ENCODE data around the gene PROCA1. TPM values are rescaled to one million over a fixed set of nuclear protein-coding genes. Genes with fewer than 3 reads are reported as not detected.
A peak's percentile ranks its signal among the peaks of the same experiment; 100 is the strongest.
"Not testable (repeated sequence)": the region's sequence is repeated elsewhere in the genome, so short reads cannot be mapped to it uniquely, and the experiment has no call there.

Gene PROCA1
- total RNA-seq, 1 donor from 2014 or later, result 6.0 TPM

GRCh38 chr17:28738680-28739384, 27.1 kb upstream of the PROCA1 start:
- H3K9me3 Mint-ChIP-seq, result no peaks in the 10 kb centered on the region
- H3K36me3 Mint-ChIP-seq (ENCODE audit: low read depth), result peaks cover 12% of the 10 kb centered on the region
- DNase-seq, result peak; percentile 81
- peaks cover 33% of the 10 kb centered on the region for H3K4me1 Mint-ChIP-seq
- peak overlapping the region; percentile 76 for H3K27ac Mint-ChIP-seq
- peak overlapping the region; percentile 66 for H3K4me3 Mint-ChIP-seq
- no peaks in the 10 kb centered on the region for H3K27me3 Mint-ChIP-seq
- intact Hi-C loops (cut with micrococcal nuclease), result no loop called here

- H3K27me3 Mint-ChIP-seq, result no peaks in the 10 kb centered on the region
- H3K9me3 Mint-ChIP-seq, result no peaks in the 10 kb centered on the region
- H3K4me3 Mint-ChIP-seq, result peak overlapping the region; percentile 55
- peak; percentile 57 for DNase-seq
- H3K27ac Mint-ChIP-seq, result peak overlapping the region; percentile 76
- peaks cover 31% of the 10 kb centered on the region for H3K4me1 Mint-ChIP-seq
- peaks cover 12% of the 10 kb centered on the region for H3K36me3 Mint-ChIP-seq (ENCODE audit: low read depth)
- intact Hi-C loops (cut with micrococcal nuclease), result no loop called here
Observed at GRCh38 chr17:28737770-28738679, 26.3 kb upstream of the PROCA1 start.

- intact Hi-C loops (cut with micrococcal nuclease), result no loop called here
- no peak for DNase-seq
- H3K27ac Mint-ChIP-seq, result no peak overlapping the region
Observed at GRCh38 chr17:28737316-28737715, 25.6 kb upstream of the PROCA1 start.

GRCh38 chr17:28735913-28736769, 24.5 kb upstream of the PROCA1 start:
- H3K4me3 Mint-ChIP-seq; intact Hi-C loops (cut with micrococcal nuclease); H3K27ac Mint-ChIP-seq; H3K36me3 Mint-ChIP-seq (ENCODE audit: low read depth); H3K27me3 Mint-ChIP-seq; H3K9me3 Mint-ChIP-seq; DNase-seq: not testable (repeated sequence)
- H3K4me1 Mint-ChIP-seq, result peaks cover 26% of the 10 kb centered on the region

More at GRCh38 chr17:28737316-28737715, 25.6 kb upstream of the PROCA1 start:
- Mint-ChIP-seq H3K4me1 (peaks cover 31% of the 10 kb centered on the region), H3K36me3 (ENCODE audit: low read depth) (peaks cover 12% of the 10 kb centered on the region), H3K27me3 (no peaks in the 10 kb centered on the region), H3K4me3 (no peak overlapping the region), H3K9me3 (no peaks in the 10 kb centered on the region)

- H3K36me3 Mint-ChIP-seq (ENCODE audit: low read depth), result peaks cover 10% of the 10 kb centered on the region
- peaks cover 22% of the 10 kb centered on the region for H3K4me1 Mint-ChIP-seq
- no peak overlapping the region for H3K4me3 Mint-ChIP-seq
- H3K27ac Mint-ChIP-seq, result no peak overlapping the region
- intact Hi-C loops (cut with micrococcal nuclease), result no loop called here
- no peaks in the 10 kb centered on the region for H3K9me3 Mint-ChIP-seq
- H3K27me3 Mint-ChIP-seq, result no peaks in the 10 kb centered on the region
- DNase-seq, result no peak
Observed at GRCh38 chr17:28735242-28735722, 23.6 kb upstream of the PROCA1 start.

GRCh38 chr17:28734712-28735241, 23.1 kb upstream of the PROCA1 start:
- Mint-ChIP-seq H3K36me3 (ENCODE audit: low read depth) (peaks cover 9% of the 10 kb centered on the region), H3K9me3 (no peaks in the 10 kb centered on the region), H3K4me3 (no peak overlapping the region), H3K4me1 (peaks cover 22% of the 10 kb centered on the region), H3K27ac (no peak overlapping the region), H3K27me3 (no peaks in the 10 kb centered on the region)
- DNase-seq, result no peak
- intact Hi-C loops (cut with micrococcal nuclease), result no loop called here

- H3K36me3 Mint-ChIP-seq (ENCODE audit: low read depth), result peaks cover 4% of the 10 kb centered on the region
- DNase-seq, result no peak
- intact Hi-C loops (cut with micrococcal nuclease), result no loop called here
- no peaks in the 10 kb centered on the region for H3K27me3 Mint-ChIP-seq
- no peak overlapping the region for H3K4me3 Mint-ChIP-seq
- H3K9me3 Mint-ChIP-seq, result no peaks in the 10 kb centered on the region
- peaks cover 17% of the 10 kb centered on the region for H3K4me1 Mint-ChIP-seq
- H3K27ac Mint-ChIP-seq, result no peak overlapping the region
Observed at GRCh38 chr17:28733346-28733745, 21.7 kb upstream of the PROCA1 start.

GRCh38 chr17:28729950-28730330, 18.3 kb upstream of the PROCA1 start:
- no peaks in the 10 kb centered on the region for H3K27me3 Mint-ChIP-seq
- no peaks in the 10 kb centered on the region for H3K9me3 Mint-ChIP-seq
- intact Hi-C loops (cut with micrococcal nuclease), result loop anchor here (2.0 to 10.0 kb wide), 5 partner anchors 32 to 837 kb away; partner anchors contain the start of genes ABHD15, NUFIP2 and TP53I13
- peaks cover 34% of the 10 kb centered on the region for H3K4me1 Mint-ChIP-seq
- H3K36me3 Mint-ChIP-seq (ENCODE audit: low read depth), result peaks cover 13% of the 10 kb centered on the region
- H3K4me3 Mint-ChIP-seq, result peak overlapping the region; percentile 5
- DNase-seq, result no peak
- H3K27ac Mint-ChIP-seq, result peak overlapping the region; percentile 6

GRCh38 chr17:28728364-28729200, 16.9 kb upstream of the PROCA1 start, which contains the start of gene NEK8:
Gene NEK8 (plus strand): TSS chr17:28728788. CDS start chr17:28728814, 26 bp downstream.
- Mint-ChIP-seq H3K27me3 (no peaks in the 10 kb centered on the region), H3K4me1 (peaks cover 45% of the 10 kb centered on the region), H3K36me3 (ENCODE audit: low read depth) (peaks cover 26% of the 10 kb centered on the region), H3K9me3 (no peaks in the 10 kb centered on the region), H3K27ac (peak within 1 kb of the TSS; percentile 100), H3K4me3 (peak within 1 kb of the TSS; percentile 98)
- intact Hi-C loops (cut with micrococcal nuclease), result loop anchor here (1.0 to 10.0 kb wide), 8 partner anchors 9 to 839 kb away; partner anchors contain the start of genes ABHD15, NUFIP2, RPL23A and TP53I13
- peak; percentile 100 for DNase-seq

- intact Hi-C loops (cut with micrococcal nuclease), result loop anchor here (1.0 to 10.0 kb wide), 8 partner anchors 23 to 840 kb away; partner anchors contain the start of genes ABHD15, DHRS13, NUFIP2 and TP53I13
- Mint-ChIP-seq H3K27ac (peak overlapping the region; percentile 100), H3K4me3 (peak overlapping the region; percentile 98), H3K27me3 (no peaks in the 10 kb centered on the region), H3K4me1 (peaks cover 52% of the 10 kb centered on the region), H3K9me3 (no peaks in the 10 kb centered on the region), H3K36me3 (ENCODE audit: low read depth) (peaks cover 42% of the 10 kb centered on the region)
- DNase-seq, result peak; percentile 98
Observed at GRCh38 chr17:28726627-28727491, 15.2 kb upstream of the PROCA1 start.

GRCh38 chr17:28726226-28726626, 14.5 kb upstream of the PROCA1 start, which contains the start of gene TLCD1:
Gene TLCD1 (minus strand): TSS chr17:28726233. CDS start chr17:28726097, 136 bp downstream.
- H3K4me1 Mint-ChIP-seq, result peaks cover 55% of the 10 kb centered on the region
- intact Hi-C loops (cut with micrococcal nuclease), result loop anchor here (2.0 to 10.0 kb wide), 6 partner anchors 36 to 841 kb away; partner anchors contain the start of genes ABHD15, DHRS13, NUFIP2 and TP53I13
- peaks cover 48% of the 10 kb centered on the region for H3K36me3 Mint-ChIP-seq (ENCODE audit: low read depth)
- H3K9me3 Mint-ChIP-seq, result no peaks in the 10 kb centered on the region
- peak within 1 kb of the TSS; percentile 100 for H3K27ac Mint-ChIP-seq
- peak within 1 kb of the TSS; percentile 98 for H3K4me3 Mint-ChIP-seq
- DNase-seq, result peak; percentile 94
- H3K27me3 Mint-ChIP-seq, result no peaks in the 10 kb centered on the region

All from activated CD4-positive, alpha-beta T cell treated with anti-CD3 and anti-CD28 coated beads, Interleukin-2, amount 10 ng/mL, durations not matched to agents 24 days and 14 days (primary cell).